ENCODE measurements around the gene CCDC71. TPM values are rescaled to one million over a fixed set of nuclear protein-coding genes. Genes with fewer than 3 reads are reported as not detected.

Gene CCDC71
- total RNA-seq, 4 donors from 2014 or later, result 29.0 to 48.2 (median 35.3) TPM

DNA sequence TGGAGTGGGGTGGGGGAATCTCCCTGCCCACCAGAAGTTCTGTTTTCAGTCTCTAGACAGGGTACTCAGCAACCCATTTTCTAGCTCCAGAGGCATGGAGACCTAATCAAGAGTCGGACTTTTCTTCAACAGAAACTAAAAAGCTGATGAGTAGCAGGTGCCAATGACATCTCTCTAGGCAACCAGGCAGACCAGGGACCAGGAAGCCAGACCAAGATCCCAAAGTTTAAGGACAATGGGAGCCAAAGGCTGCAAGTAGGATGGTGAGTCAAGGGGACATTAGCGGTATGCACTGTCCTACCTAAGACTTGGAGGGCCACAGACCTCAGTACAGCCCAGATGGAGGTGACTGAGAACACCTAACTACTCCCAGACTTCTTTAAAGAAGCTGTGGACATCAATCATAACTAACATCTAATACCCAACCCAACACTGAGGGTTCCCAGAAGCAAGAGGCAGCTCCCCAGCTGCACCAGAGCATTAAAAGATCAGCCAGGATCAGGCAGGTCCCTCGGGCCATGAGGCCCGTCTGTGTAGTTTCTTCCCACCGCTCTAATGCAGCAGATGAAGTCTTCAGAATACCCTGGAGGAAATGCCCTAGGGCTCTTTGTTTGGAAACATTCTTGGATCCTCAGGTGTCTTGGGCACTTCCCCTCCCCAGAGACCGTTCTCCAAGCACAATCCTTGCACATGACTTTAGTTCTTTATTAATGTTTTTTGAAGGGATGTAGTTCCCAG is 979 bp downstream of the CCDC71 start:
- Histone ChIP-seq H3K4me3 (peak overlapping the region; percentile 82), H3K27ac (no peak overlapping the region), H3K9me3 (no peaks in the 10 kb centered on the region), H3K27me3 (no peaks in the 10 kb centered on the region), H3K4me1 (peaks cover 26% of the 10 kb centered on the region), H3K36me3 (peaks cover 31% of the 10 kb centered on the region)
- WGBS, result 35% methylated on average over 4 of the region's 6 CpGs
- DNase-seq (ENCODE audit: low spot score in 2 of 2), result no peak
- TF ChIP-seq POLR2A (IDR thresholded peaks at IDR 0.05) (no peak), EP300 (IDR thresholded peaks at IDR 0.05) (no peak), POLR2AphosphoS5 (IDR thresholded peaks at IDR 0.05) (no peak)
- TF ChIP-seq, protein P1, sequence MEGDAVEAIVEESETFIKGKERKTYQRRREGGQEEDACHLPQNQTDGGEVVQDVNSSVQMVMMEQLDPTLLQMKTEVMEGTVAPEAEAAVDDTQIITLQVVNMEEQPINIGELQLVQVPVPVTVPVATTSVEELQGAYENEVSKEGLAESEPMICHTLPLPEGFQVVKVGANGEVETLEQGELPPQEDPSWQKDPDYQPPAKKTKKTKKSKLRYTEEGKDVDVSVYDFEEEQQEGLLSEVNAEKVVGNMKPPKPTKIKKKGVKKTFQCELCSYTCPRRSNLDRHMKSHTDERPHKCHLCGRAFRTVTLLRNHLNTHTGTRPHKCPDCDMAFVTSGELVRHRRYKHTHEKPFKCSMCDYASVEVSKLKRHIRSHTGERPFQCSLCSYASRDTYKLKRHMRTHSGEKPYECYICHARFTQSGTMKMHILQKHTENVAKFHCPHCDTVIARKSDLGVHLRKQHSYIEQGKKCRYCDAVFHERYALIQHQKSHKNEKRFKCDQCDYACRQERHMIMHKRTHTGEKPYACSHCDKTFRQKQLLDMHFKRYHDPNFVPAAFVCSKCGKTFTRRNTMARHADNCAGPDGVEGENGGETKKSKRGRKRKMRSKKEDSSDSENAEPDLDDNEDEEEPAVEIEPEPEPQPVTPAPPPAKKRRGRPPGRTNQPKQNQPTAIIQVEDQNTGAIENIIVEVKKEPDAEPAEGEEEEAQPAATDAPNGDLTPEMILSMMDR (IDR thresholded peaks at IDR 0.05), result no peak

DNA sequence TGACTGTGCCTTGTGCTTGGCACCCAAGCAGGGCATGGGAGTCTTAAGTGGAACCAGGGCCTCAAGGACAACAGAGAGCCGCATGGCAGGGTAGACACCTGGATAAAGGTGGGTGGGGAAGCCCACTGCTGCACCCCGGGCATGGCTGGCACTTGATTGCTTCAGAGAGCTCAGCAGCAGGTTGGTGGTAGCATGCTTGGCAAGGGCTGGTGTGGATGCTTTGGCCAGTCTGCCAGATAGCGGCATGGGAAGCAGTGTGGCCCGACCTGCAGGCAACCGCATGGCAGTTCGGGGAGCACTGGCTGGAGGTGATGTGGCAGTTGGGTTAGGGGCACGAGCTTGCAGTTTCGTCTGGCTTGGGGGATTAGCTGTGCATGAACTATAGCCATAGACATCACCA is 2.5 kb downstream of the CCDC71 start:
- 96% methylated on average over 5 of the region's 8 CpGs for WGBS
- H3K27me3 ChIP-seq, result no peaks in the 10 kb centered on the region
- TF ChIP-seq POLR2A (IDR thresholded peaks at IDR 0.05), result no peak
- TF ChIP-seq POLR2AphosphoS5 (IDR thresholded peaks at IDR 0.05), result no peak
- no peak for TF ChIP-seq EP300 (IDR thresholded peaks at IDR 0.05)
- TF ChIP-seq, protein P1 (IDR thresholded peaks at IDR 0.05), result no peak
- no peak for DNase-seq (ENCODE audit: low spot score in 2 of 2)
- H3K9me3 ChIP-seq, result no peaks in the 10 kb centered on the region
- H3K4me1 ChIP-seq, result peaks cover 26% of the 10 kb centered on the region
- no peak overlapping the region for H3K27ac ChIP-seq
- H3K4me3 ChIP-seq, result no peak overlapping the region
- peaks cover 31% of the 10 kb centered on the region for H3K36me3 ChIP-seq

DNA sequence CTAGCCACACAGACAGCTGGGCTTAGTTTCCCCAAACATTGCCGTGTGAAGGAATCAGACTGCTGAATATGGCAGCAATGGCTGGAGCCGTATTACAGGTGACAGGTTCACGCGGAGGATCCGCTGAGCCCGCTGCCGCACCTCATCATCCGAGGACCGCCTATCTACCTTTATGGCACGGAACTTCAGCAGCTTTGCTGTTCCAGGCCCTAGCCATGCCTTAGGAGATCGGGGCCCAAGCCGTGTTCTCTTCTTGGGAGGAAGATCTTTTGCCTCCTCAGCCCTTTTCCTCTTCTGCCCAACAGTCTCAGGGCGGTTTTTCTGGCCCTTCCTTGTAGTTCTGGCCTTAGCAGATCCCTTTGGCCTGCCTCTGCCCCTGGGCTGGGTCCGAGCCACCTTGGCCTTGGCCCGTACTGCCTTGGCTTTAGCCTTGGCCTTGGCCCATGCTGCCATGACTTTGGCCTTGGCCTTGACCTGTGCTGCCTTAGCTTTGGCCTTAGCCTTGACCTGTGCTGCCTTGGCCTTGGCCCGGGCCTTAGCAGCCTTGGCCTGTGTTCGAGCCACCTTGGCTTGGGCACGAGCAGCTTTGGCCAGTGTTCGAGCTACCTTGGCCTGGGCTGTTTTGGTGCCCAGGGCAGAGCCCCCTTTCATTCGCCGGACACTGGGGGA is 3.2 kb downstream of the CCDC71 start:
- H3K27me3 ChIP-seq, result no peaks in the 10 kb centered on the region
- DNase-seq (ENCODE audit: low spot score in 2 of 2), result no peak
- no peak overlapping the region for H3K4me3 ChIP-seq
- WGBS, result 93% methylated on average over 20 of the region's 21 CpGs
- H3K4me1 ChIP-seq, result peaks cover 26% of the 10 kb centered on the region
- no peak overlapping the region for H3K27ac ChIP-seq
- H3K36me3 ChIP-seq, result peaks cover 31% of the 10 kb centered on the region
- no peaks in the 10 kb centered on the region for H3K9me3 ChIP-seq
- TF ChIP-seq POLR2AphosphoS5 (IDR thresholded peaks at IDR 0.05), result no peak
- TF ChIP-seq, protein P1 (IDR thresholded peaks at IDR 0.05), result no peak
- no peak for TF ChIP-seq POLR2A (IDR thresholded peaks at IDR 0.05)
- TF ChIP-seq EP300 (IDR thresholded peaks at IDR 0.05), result no peak

DNA sequence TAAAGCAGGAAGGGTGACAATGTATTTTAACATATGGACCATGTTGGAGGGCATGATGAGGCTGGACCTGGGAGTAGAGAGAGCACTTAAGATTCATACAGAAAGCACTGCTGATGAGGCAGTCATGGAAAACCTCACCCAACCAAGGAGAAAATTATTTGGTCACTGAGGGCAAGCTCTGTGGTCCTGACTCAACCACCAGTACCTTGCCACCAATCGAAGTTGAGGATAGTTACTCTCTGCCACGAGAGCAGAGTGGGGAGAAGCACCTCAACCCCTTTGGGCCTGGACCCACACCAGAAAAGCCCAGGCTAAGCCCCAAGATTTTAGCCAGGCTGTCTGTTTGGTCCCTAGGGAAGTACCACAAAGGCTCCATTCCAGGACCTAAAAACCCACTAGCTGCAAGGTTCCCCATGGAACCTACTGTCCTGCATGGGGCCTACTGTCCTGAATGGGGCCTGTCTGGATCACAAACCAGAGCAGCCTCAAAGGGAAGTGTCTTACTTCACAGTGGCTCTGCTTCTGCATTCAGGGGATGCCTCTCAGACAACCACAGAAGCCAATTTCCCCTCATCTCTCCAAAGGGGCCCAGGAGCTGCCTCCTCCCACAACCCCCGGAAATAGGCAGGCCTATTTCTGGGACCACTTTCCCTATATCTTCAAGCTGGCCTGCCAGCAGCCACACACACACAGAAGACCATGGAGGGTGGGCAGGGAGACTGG is 4.2 kb downstream of the CCDC71 start:
- H3K9me3 ChIP-seq, result no peaks in the 10 kb centered on the region
- no peak for DNase-seq (ENCODE audit: low spot score in 2 of 2)
- WGBS, result 79% methylated on average over 3 of the region's 3 CpGs
- H3K36me3 ChIP-seq, result peaks cover 31% of the 10 kb centered on the region
- H3K27ac ChIP-seq, result no peak overlapping the region
- H3K4me1 ChIP-seq, result peaks cover 26% of the 10 kb centered on the region
- H3K27me3 ChIP-seq, result no peaks in the 10 kb centered on the region
- H3K4me3 ChIP-seq, result no peak overlapping the region
- TF ChIP-seq, protein P1 (IDR thresholded peaks at IDR 0.05), result no peak
- TF ChIP-seq POLR2AphosphoS5 (IDR thresholded peaks at IDR 0.05) (no peak), EP300 (IDR thresholded peaks at IDR 0.05) (no peak), POLR2A (IDR thresholded peaks at IDR 0.05) (no peak)

DNA sequence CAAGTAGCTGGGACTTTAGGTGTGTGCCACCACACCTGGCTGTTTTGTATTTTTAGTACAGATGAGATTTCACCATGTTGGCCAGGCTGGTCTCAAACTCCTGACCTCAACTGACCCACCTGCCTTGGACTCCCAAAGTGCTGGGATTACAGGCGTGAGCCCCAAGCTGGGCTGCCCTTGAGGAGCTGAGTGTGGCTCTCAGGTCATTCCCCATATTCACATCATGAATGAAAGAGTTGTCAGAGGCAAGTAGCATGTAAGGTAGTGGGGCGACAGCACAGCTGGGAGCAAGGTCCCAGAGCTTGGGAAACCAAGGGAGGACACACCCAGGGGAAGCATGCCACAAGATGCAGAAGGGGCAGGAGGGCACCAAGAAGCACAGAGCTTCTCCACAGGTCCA is 4.9 kb downstream of the CCDC71 start:
- Histone ChIP-seq H3K27ac (no peak overlapping the region), H3K4me1 (peaks cover 18% of the 10 kb centered on the region), H3K27me3 (no peaks in the 10 kb centered on the region), H3K4me3 (no peak overlapping the region), H3K36me3 (peaks cover 31% of the 10 kb centered on the region), H3K9me3 (no peaks in the 10 kb centered on the region)
- DNase-seq (ENCODE audit: low spot score in 2 of 2), result no peak
- TF ChIP-seq, protein P1 (IDR thresholded peaks at IDR 0.05), result no peak
- TF ChIP-seq POLR2A (IDR thresholded peaks at IDR 0.05), result no peak
- TF ChIP-seq POLR2AphosphoS5 (IDR thresholded peaks at IDR 0.05), result no peak
- TF ChIP-seq EP300 (IDR thresholded peaks at IDR 0.05), result no peak
- WGBS, result 73% methylated on average over 2 of the region's 2 CpGs
